Body of pancreas (tissue), 4 donors: ENCODE measurements around the gene BTNL2. TPM values are rescaled to one million over a fixed set of nuclear protein-coding genes. Genes with fewer than 3 reads are reported as not detected.

ENCODE experiments used
- ATAC-seq: fragments of 150-250 bp; one replicate; pipeline ENCODE4 v1.9.1; 2016
- DNase-seq, 4 donors: peaks; one replicate each; pipeline ENCODE4 v3.0.0-alpha.2; 2019
- H3K27ac ChIP-seq, 4 donors: fragments of 200-600 bp; sonication (generic); 1 replicate in 3 of 4; 2 replicates in 1 of 4; pipeline versions ENCODE4 v1.5.1 to v1.6.1; 2016 to 2019; ENCODE audit warnings: mild to moderate bottlenecking in 1 of 4, mixed read lengths in 1 of 4, moderate library complexity in 1 of 4
- H3K27me3 ChIP-seq, 2 donors: fragments of 200-600 bp; sonication (generic); one replicate each; pipeline ENCODE4 v1.6.0; 2016; ENCODE audit warnings: mild to moderate bottlenecking in 1 of 2
- H3K36me3 ChIP-seq, 2 donors: fragments of 200-600 bp; sonication (generic); replicated peaks in 1 of 2; 2 replicates each; pipeline ENCODE4 v1.5.1; 2016; ENCODE audit warnings: low read depth in 2 of 2; ENCODE audit not compliant: insufficient read depth in 1 of 2
- H3K4me1 ChIP-seq: fragments of 200-600 bp; sonication (generic); one replicate; pipeline ENCODE4 v1.6.0; 2016
- H3K4me3 ChIP-seq, 2 donors: fragments of 200-600 bp; sonication (generic); 1 replicate in 1 of 2; 2 replicates in 1 of 2; pipeline ENCODE4 v1.5.1; 2016 to 2019
- H3K9me3 ChIP-seq, 3 donors: fragments of 200-600 bp; sonication (generic); 1 replicate in 2 of 3; 2 replicates in 1 of 3; pipeline ENCODE4 v1.5.1; 2016
- POLR2A ChIP-seq, 3 donors: fragments of 450-650 bp; IDR thresholded peaks; one replicate each; pipeline ENCODE4 v1.6.1; 2016; ENCODE audit warnings: antibody characterized with exemption in 3 of 3, mild to moderate bottlenecking in 2 of 3
- WGBS, 2 donors: methylation state at CpG; one replicate each; pipeline ENCODE4 v1.1.5; 2017; 5-methylcytosine and 5-hydroxymethylcytosine counted together
- intact Hi-C: fragments of 100-400 bp; cut with DNase I; formaldehyde crosslinking; loops from one replicate; pipeline ENCODE4 v1.15.1; 2023
- total RNA-seq, 2 donors: library from RNA; depleted of rRNA; stranded (reverse); fragments of >200 nt; gene quantifications; one replicate each; pipeline ENCODE4 v1.1.0, GENCODE V29; 2016
- TF ChIP-seq, protein P1 (sequence below), 7 experiments: fragments of 450-650 bp in 4 of 7; fragments of 200-600 bp in 3 of 7; sonication (generic) in 3 of 7; IDR thresholded peaks; one replicate each; pipeline ENCODE4 v1.5.1; 2016 to 2019; ENCODE audit warnings: antibody characterized with exemption in 7 of 7

BTNL2 gene
- total RNA-seq, 2 donors from 2014 or later, result not detected

DNA sequence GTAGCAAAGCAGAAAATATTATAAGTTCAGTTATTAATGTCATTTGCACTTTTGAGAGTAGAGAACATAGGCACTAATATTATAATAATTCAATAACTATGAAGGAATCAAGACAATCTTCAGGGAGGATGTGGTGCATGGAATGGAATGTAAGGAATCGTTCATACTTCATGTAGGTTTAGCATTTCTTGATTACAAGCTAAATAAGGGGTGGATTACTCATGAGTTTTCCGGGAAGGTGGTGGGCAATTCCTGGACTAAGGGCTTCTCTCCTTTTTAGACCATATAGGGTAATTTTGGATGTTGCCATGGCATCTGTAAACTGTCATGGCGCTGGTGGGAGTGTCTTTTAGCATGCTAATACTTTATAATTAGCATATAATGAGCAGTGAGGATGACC lies 9.1 kb upstream of the BTNL2 start:
- 52 to 66% methylated on average over 3 of the region's 3 CpGs for WGBS, 2 donors
- H3K4me1 ChIP-seq, result no peaks in the 10 kb centered on the region
- ATAC-seq, result no peak
- no peak overlapping the region for H3K4me3 ChIP-seq
- no peaks in the 10 kb centered on the region for H3K9me3 ChIP-seq
- TF ChIP-seq POLR2A (IDR thresholded peaks at IDR 0.05), result no peak
- TF ChIP-seq, protein P1, sequence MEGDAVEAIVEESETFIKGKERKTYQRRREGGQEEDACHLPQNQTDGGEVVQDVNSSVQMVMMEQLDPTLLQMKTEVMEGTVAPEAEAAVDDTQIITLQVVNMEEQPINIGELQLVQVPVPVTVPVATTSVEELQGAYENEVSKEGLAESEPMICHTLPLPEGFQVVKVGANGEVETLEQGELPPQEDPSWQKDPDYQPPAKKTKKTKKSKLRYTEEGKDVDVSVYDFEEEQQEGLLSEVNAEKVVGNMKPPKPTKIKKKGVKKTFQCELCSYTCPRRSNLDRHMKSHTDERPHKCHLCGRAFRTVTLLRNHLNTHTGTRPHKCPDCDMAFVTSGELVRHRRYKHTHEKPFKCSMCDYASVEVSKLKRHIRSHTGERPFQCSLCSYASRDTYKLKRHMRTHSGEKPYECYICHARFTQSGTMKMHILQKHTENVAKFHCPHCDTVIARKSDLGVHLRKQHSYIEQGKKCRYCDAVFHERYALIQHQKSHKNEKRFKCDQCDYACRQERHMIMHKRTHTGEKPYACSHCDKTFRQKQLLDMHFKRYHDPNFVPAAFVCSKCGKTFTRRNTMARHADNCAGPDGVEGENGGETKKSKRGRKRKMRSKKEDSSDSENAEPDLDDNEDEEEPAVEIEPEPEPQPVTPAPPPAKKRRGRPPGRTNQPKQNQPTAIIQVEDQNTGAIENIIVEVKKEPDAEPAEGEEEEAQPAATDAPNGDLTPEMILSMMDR (IDR thresholded peaks at IDR 0.05), result no peak
- no peaks in the 10 kb centered on the region for H3K36me3 ChIP-seq
- peaks cover 0 to 5% of the 10 kb centered on the region in 2 donors for H3K27me3 ChIP-seq
- DNase-seq, result no peak
- intact Hi-C loops, result loop anchor here (5.0 kb wide), 1 partner anchor 286 kb away; no protein-coding TSS in a partner anchor
- no peak overlapping the region for H3K27ac ChIP-seq

DNA sequence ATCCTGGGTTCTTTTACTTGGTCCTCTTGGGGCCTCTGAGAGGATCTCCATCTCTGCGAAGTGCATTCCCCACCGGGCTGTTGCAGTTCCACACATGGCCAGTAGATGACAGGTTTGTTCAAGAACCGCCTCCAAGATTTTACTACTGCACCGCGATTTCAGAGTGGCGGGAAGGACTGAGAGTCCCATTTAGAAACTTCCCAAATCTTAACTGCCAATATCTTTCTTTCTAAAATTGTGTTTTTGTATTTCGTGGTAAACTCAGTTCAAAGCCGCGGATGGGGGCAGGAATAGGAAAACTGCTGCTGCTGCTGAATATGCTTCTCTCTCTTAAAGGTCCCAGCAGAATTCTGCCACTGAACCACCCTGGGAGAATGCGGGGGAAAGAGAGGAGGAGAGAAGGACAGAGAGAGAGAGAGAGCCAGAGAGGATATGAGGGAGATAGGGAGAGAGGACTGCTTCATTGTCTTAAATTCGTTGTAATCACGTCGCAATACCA lies 8.6 kb upstream of the BTNL2 start:
- intact Hi-C loops, result loop anchor here (5.0 kb wide), 1 partner anchor 287 kb away; no protein-coding TSS in a partner anchor
- WGBS, 2 donors, result 5 to 6% methylated on average over 13 of the region's 13 CpGs
- no peaks in the 10 kb centered on the region for H3K36me3 ChIP-seq
- no peak overlapping the region for H3K4me3 ChIP-seq
- H3K9me3 ChIP-seq, result no peaks in the 10 kb centered on the region
- DNase-seq, result peak; percentile 72 to 82 (median 78)
- H3K4me1 ChIP-seq, result no peaks in the 10 kb centered on the region
- ATAC-seq, result peak; percentile 90
- no peak overlapping the region for H3K27ac ChIP-seq
- peaks cover 0 to 5% of the 10 kb centered on the region in 2 donors for H3K27me3 ChIP-seq
- TF ChIP-seq POLR2A (IDR thresholded peaks at IDR 0.05), result no peak
- TF ChIP-seq, protein P1 (IDR thresholded peaks at IDR 0.05), result peak; percentile 85 to 100 (median 91)

DNA sequence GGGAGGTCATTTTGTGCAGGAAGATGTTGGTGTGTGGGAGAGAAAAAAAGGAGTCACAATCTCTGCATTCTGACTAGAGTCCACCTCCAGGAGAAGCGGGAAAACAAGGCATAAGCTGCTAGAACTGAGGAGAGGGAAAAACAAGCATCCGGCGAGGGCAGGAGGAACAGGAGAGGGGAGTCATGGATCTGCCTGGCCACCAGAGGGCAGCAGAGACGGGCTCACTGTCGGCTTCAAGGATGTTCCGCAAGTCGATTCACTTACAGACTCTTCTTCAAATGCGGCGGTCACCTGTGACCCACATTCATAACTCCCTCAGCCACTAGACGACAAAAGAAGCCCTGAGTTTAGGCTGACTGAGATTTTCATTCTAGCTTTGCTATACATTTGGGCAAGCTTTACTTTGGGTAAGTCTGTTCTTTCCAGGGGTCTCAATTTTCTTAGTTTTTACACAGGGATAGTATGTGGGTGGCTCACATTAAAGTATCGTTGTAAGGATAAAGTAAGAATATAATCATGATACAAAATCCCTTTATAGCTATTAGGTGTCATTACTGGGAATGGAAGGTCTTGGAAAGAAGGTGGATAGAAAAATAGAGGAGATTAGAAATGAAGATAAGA lies 6.6 kb upstream of the BTNL2 start:
- Histone ChIP-seq H3K4me1 (no peaks in the 10 kb centered on the region), H3K36me3 (no peaks in the 10 kb centered on the region), H3K27ac (no peak overlapping the region), H3K4me3 (no peak overlapping the region), H3K27me3 (peaks cover 0 to 11% of the 10 kb centered on the region in 2 donors), H3K9me3 (no peaks in the 10 kb centered on the region)
- whole genome bisulfite sequencing, 2 donors, result 3 to 5% methylated on average over 11 of the region's 11 CpGs
- DNase-seq (peak; percentile 75 to 78 (median 76)), ATAC-seq (peak; percentile 67)
- intact Hi-C loops, result loop anchor here (5.0 kb wide), 1 partner anchor 379 kb away; no protein-coding TSS in a partner anchor
- TF ChIP-seq, protein P1 (IDR thresholded peaks at IDR 0.05), result peak; percentile 77 to 97 (median 90)
- no peak for TF ChIP-seq POLR2A (IDR thresholded peaks at IDR 0.05)

DNA sequence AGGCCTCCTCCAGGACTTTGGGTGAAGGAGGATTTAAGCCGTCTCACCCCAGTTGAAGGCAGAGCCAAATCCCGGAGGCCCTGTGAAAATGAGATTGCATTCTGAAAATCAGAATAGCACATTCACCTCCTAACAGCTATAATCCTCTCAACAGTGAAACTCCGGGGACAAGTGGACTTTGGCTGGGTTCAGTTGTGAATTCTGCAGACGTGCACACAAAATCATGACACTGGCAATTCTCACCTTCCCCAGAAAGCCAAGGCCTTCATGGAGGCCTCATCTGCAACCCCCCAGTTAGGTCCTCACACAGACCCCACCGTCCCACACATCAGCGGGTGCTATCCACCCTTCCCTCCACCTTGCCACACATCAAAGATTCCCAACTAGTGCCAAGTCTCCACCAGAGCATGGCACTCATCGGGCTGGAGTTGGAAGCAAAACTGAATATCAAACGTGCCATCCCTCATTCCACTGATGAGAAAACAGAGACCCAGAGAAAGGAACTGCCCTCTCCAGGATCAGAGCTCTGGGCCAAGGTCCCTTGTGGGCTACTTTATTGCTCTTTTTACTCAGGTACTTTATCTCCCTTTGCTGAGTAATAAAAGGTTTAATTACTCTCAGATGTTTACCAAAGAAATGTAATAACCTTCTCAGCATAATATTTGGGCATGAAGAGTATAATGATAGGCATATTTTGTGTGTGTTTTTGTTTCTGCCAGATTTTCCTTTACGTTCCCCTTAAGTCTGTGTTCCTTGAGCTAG lies 4.8 kb upstream of the BTNL2 start:
- H3K36me3 ChIP-seq, result no peaks in the 10 kb centered on the region
- intact Hi-C loops, result loop anchor here (5.0 kb wide), 1 partner anchor 381 kb away; no protein-coding TSS in a partner anchor
- no peaks in the 10 kb centered on the region for H3K9me3 ChIP-seq
- no peak overlapping the region for H3K27ac ChIP-seq
- H3K27me3 ChIP-seq, result peaks cover 0 to 11% of the 10 kb centered on the region in 2 donors
- ATAC-seq, result no peak
- WGBS, 2 donors, result 63 to 71% methylated on average over 9 of the region's 9 CpGs
- H3K4me3 ChIP-seq, result no peak overlapping the region
- TF ChIP-seq, protein P1 (IDR thresholded peaks at IDR 0.05), result no peak
- TF ChIP-seq POLR2A (IDR thresholded peaks at IDR 0.05), result no peak
- no peaks in the 10 kb centered on the region for H3K4me1 ChIP-seq
- no peak for DNase-seq
